Hematopoietic multipotent progenitor cell (in vitro differentiated cells): ENCODE measurements around the gene PRPF38A. TPM values are rescaled to one million over a fixed set of nuclear protein-coding genes. Genes with fewer than 3 reads are reported as not detected.
"Not testable (repeated sequence)": the region's sequence is repeated elsewhere in the genome, so short reads cannot be mapped to it uniquely, and the experiment has no call there.

Source experiments
- DNase-seq, 3 donors: peaks; one replicate each; pipeline ENCODE4 v3.0.0-alpha.2; 2011 to 2015; ENCODE audit warnings: low read depth in 2 of 3, low spot score in 2 of 3
- total RNA-seq: library from RNA; depleted of rRNA; stranded (reverse); fragments of >200 nt; gene quantifications from one replicate; pipeline ENCODE4 v1.2.3, GENCODE V29; 2012

The PRPF38A gene, protein sequence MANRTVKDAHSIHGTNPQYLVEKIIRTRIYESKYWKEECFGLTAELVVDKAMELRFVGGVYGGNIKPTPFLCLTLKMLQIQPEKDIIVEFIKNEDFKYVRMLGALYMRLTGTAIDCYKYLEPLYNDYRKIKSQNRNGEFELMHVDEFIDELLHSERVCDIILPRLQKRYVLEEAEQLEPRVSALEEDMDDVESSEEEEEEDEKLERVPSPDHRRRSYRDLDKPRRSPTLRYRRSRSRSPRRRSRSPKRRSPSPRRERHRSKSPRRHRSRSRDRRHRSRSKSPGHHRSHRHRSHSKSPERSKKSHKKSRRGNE
- total RNA-seq = 29.1 TPM

DNA sequence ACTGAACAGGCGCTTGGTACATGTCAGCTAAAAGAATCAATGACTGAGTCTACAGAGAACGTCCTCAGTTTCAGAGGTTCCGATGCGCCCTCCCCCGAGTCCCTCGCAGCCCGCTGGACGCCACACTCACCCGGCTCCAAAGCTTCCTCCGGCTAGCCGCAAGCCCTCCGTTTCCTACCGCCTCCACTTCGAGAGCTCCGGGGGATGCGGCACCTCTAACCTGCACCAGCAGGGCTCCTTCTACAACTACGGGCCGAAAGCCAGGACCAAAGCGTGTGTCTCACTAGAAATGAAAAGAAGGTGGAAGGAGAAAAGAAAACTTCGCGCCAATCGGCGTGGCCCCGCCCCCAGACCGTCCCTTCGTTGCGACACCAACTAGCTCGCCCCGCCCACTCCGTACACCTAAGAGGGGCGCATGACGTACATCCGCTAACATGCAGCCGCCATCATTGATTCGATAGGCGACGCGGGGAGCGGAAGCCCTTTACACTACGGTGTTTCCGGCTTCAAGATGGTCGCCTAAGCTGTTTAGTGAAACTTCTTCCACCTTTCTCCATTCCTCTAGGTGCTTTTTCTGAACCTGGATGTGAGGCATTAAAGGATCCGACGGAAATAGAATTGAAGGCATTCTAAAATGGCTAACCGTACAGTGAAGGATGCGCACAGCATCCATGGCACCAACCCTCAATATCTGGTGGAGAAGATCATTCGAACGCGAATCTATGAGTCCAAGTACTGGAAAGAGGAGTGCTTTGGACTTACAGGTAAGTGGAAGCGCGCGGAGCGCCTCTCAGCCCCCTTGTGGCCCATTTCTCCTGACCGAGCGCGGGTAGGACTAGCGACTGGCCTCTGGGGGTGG is at the start of gene PRPF38A, which contains the start of gene ORC1:
Gene PRPF38A, plus strand, starts transcription at position 487 of the 859 bp plus-strand sequence. Its CDS starts 148 bp downstream, at position 635.
Gene ORC1, minus strand, starts transcription at position 308 of the 859 bp plus-strand sequence. CDS start 2,200 bp downstream, outside the sequence.
- DNase-seq = peak; percentile 90 to 99 (median 97)

DNA sequence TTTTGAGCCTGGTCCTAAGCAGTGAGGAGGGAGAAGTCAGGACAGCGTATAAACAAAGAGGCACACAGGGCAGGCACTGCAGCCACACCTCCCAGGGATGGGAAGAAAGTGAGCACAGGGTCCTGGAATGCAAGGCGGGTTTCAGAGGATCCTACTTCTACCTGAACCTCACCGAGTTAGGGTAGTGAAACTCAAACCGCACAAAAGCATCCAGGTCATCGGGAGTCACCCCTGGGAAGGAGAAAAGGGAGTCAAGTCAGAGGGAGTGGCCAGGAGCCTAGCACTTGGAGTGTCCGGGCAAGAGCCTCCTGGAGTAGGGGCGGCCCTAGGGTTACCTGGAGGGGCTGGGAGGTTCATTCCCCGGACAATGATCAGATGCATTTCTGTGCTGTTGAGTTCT is 49.0 kb upstream of the PRPF38A start:
- DNase-seq = no peak

DNA sequence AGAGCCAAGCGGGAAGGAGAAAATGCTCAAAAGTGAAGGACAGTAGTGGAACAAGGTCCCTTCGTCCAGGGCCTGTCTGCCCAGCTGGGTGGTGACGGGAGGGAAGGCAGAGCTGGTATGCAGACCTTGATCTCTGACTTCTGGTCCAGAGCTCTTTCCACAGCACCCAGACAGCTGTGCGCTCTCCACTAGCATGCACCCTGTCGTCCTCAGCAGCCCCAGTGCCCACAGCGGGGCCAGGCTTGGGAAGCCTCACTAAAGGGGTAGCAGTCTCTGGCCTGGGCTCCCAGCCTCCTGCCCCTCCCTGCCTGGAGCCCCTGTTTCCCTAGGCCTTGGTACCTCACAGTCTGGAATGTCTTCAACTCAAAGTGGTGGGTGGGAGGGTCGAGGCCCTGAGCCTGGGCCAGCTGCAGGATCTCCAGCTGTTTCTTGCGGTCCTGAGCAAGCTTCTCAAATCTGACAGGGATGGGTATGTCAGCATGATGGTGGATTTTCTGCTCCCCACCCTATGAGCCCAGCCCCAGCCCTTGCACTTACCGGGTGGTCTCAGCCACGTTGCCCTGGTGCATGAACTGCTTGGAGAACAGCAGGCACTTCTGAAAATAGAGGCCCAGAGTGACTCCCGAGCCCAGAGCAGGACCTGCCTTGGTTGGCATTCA is 48.4 kb upstream of the PRPF38A start:
- DNase-seq = no peak

DNA sequence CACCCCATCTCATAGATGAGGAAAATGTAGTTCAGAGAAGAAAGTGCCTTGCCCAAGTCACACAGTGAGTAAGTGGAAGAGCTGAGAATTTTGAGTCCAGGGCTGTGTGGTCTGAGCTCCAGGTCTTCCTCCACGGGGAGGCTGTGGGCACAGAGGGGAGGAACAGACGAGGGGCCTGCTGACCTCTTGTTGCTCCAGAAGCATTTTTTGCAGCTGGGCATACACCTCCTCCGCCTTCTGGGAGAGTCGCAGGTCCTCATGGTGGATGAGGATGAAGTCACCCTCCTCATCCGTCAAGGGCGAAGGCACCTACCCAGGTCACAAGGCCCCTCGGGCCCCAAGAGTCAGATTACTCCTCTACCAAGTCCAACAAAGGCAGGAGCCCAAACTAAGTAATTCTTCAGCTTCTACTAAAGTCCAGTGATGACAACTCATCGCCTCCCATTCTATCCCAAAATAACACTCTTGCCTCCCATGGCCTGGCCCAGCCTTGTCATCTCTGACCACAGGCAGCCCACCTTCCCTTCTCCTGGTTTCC is 47.5 kb upstream of the PRPF38A start:
- no peak for DNase-seq

DNA sequence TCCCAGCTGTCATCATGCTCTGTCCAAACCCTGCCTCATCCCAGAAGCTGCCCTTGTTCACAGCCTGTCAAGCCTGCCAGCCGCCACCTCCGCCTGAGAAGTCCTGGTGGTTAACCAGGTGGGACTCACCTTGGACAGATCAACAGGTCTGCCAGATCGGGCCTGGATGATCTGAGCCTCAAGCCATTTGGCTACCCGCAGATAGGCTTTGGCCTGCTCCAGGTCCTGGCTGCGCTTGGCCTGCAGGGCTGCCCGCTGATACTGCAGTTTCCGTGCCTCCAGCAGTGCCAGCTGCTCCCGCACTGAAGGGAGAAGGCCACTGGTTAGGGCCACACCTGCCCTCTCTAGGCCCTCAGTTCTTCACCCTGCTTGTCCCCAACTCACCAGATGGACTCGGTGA is 47.0 kb upstream of the PRPF38A start:
- DNase-seq = no peak

DNA sequence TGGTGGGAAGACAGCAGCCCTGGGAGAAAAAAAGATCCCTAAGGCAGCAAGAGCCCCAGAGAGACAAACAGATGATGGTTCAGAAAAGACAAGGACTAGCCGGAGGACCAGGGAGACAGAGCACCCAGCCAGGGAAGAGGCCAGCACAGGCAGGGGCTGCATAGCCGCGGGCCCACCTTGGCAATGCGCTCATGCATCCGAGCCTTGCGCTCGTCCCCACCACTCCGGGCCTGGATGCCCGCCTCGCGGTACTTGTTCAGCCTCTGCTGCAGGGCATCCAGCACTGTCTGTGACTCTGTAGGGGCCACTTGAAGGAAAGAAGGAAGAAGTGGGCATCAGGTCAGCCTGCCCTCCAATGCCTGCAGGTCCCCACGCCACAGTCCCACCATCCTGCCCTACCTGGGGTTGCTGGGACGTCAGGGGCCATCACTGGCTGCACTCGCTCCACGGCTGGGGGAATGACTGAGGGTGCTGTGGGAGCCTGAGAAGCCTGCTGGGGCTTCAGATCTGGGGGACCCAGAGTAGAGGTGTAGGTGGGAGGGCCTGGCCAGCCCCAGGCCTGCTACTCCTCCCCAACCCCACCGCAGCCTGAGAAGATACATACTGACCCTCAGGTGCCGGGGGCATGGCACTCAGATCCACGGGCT is 45.4 kb upstream of the PRPF38A start:
- DNase-seq = no peak

DNA sequence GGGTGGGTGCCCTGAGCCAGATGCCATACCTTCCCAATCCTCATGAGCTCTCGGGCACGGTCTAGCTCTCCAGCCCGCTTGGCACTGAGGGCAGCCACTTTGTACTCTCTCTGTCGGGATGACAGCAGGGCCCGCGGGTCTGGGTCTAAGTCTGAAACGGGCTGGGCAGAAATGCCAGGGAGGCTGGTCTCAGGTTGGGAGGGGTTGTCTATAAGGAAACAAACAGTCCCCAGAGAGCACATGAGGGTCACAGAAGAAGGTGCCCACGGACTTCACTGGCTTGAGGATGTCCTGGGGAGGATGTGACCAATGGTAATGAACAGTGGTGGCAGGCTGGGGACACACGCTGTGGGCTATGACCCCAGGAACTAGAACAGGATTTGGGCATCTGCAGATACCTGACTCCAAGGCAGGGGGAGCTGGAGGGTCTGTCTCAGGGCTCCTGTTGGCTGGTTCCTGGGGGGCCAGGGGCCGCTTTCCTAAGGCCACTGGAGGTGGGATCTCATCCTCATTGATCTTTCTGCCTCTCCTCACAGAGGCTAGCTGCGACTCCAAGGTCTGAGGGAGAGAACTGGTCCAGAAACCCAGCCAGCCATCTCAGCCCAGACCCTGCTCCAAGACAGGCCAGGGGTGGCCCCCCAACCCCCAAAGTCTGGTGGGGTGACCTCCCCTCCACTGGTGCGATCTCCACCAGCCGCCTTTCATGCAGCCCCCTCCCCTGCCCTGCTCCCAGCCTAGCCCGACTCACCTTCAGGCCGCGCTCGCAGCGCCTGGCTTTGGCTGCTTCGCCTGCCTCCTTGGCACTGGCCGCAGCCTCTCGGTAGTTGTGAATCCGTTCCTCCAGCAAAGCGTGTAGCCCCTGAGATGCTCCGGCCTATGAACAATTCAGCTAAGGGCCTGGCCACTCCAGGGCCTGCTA is 44.5 kb upstream of the PRPF38A start:
- no peak for DNase-seq

DNA sequence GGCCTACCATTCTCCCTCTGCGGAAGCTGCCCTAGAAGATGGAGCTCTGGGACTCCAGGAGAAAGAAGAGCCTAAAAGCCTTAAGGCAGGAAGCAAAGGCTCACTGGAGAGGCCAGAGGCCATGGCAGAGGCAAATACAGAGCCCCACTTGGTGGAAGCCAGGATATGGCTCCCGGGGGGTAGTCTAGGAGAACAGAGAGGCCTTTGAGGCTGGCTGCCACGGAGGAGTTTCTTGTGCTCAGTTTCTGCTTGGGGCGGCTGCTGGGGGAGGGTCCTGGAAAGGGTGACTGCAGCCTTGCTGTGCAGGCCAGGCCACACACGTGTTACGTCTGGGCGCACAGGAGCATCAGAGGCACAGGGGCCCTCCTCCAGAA is 43.8 kb upstream of the PRPF38A start:
- DNase-seq = no peak

DNA sequence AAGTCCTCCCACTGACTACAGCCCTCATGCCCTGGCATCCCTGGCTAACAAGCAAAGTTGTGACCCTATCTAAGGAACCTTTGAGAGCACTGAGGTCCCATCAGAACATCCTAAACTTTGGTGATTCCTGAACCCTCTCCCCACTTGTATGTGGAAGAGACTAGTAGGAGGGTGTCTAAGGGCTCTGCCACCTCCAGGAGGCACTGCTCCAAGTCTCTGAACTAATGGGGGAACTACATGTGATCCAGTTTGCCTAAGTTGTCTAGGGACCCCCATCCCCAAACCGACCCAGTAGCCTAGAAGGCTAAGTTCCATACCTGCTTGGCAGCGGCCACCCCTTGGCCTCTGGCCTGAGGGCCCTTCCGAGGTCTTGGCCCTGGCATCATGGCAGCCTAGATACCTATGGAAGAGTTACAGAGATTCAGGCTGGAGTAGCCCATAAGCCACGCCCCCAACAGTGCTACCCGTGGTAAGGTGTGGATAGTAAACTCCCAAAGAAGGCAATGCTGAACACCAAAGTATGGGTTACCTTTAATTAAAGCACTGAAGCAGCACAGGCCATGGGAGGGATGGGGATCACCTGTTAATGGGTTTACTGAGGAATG is 40.1 kb upstream of the PRPF38A start:
- no peak for DNase-seq

DNA sequence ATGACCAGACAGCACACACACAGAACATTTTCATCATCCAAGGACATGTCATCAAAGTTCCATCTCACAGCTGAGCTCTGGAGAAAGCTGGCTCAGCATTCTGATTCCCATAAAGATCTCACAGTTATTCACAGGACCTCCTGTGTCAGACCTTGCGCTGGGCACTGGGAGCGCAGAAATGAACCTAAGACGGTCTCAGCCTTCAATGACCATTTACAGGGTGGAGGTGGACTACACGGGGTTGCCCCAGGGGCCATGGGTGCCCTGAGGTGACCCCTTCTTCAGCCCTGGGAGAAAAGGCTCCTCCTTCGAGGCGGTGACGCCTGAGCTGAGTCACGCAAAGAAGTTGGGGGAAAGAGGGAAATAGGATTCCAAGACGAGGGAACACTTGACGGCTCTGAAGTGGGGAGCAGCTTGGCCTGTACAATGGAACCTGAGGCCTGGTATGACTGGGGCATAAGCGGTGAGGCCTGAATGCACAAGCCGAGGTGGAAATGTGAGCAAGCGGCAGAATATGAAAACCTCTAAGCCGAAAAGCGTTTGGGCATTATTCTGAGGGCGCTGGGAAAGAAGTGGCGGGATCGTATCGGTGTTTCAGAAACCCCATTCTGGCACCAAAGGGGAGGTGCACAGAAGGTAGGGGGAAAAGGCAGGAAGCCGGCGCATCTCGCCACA is 39.2 kb upstream of the PRPF38A start:
- DNase-seq = peak in 1 of 3 donors; percentile 40

DNA sequence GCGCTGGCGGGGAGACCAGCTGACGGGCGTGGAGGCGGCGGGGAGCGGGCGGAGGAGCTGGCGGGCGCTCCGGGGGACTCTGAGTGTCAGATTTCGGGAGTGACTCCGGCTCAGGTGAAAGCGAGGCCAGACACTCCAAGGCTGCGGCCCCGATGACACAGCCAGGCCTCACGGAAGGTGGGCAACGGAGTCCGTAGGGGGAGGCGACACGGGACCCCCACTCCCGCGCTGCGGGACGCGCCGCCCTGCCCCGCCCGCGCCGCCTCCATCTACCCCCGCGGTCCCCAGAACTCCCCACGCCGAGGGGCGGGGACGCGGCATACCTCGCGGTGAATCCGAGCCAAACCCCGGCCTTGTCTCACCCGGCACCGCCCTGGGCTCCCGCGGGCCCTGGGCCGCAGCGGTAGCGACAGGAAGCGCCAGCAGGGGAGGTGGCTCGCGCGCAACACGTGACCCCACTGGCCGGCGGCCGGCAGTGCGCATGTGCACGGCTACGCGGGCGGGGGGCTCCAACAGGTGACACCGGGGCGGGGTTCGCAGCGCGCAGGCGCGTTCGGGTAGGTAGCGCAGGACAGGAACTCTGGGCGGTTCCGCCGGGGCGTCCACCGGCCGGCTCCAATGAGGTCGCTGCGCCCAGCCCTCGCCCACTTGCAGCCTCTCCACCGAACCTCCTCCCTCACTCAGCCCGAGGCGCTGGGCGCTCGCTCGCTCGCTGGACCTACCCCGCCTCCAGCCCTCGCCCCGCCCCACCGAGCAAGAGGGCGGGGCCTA is 38.5 kb upstream of the PRPF38A start, which contains the start of gene CC2D1B:
Gene CC2D1B, minus strand, starts transcription at position 460 of the 771 bp plus-strand sequence. CDS start 1,585 bp downstream, outside the sequence.
- peak; percentile 99 to 100 (median 100) for DNase-seq

DNA sequence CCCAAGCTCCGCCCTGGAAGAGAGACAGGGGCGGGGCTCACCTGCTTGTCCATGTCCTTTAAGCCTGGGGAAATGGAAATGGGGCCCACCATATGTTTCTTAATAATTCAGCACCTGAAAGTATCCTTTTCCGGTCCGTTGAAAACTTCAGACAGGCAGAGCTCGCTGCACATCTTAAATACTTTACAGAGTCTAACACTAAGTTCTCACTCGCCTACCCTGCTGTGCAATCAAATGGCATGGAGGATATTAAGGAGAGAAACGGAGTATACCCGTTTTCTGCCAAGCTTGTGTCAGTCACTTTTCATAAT is 37.9 kb upstream of the PRPF38A start:
- no peak for DNase-seq

DNA sequence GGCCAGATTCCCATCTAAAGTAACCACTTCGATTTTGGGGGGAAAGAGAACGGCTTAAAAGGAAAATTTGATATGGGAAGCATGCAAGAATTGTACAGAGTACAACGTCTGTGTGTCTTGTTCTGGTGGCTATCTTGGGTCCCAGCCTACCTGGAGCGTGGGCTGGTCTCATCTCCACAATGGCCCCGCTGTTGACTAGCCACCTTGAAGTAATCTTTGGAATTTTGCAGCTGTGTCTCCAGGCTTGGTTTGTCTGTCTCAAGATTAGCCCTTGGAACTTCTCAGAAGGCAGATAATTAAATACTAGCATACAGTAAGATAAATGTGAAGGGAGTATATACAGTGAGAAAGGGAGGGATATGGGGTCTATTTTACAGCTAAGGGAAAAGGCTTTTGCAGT is 37.1 kb upstream of the PRPF38A start:
- DNase-seq = no peak

DNA sequence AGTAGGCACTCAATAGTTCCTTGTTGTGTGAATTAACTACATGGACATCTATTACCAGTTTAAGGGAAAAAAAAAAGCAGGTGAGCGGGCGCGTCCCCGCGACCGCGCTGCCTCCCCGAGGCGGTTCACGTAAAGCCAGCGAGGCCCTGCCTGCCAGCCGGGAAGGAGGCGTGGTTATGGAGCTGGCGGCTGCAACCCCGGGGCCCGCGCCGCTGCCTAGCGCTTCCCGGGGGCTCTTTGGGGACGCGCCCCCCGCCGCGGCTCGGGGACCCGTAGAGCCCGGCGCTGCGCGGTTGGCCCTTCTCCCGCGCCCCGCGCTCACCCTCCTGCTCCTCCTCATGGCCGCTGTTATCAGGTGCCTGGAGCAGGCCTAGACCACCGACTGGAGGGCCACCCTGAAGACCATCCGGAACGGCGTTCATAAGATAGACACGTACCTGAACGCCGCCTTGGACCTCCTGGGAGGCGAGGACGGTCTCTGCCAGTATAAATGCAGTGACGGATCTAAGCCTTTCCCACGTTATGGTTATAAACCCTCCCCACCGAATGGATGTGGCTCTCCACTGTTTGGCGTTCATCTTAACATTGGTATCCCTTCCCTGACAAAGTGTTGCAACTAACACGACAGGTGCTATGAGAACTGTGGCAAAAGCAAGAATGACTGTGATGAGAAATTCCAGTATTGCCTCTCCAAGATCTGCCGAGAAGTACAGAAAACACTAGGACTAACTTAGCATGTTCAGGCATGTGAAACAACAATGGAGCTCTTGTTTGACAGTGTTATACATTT is 35.8 kb upstream of the PRPF38A start:
- peak; percentile 25 to 64 (median 54) for DNase-seq

DNA sequence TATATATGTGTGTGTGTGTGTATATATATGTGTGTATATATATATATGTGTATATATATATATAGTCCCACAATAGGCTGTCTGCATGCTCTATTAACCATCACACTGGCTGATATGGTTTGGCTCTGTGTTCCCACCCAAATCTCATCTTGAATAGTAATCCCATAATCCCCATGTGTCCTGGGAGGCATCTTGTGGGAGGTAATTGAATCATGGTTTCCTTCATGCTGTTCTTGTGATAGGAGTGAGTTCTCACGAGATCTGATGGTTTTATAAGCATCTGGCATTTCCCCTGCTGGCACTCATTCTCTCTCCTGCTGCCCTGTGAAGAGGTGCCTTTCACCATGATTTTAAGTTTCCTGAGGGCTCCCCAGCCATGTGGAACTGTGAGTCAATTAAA is 34.6 kb upstream of the PRPF38A start:
- not testable (repeated sequence) for DNase-seq

DNA sequence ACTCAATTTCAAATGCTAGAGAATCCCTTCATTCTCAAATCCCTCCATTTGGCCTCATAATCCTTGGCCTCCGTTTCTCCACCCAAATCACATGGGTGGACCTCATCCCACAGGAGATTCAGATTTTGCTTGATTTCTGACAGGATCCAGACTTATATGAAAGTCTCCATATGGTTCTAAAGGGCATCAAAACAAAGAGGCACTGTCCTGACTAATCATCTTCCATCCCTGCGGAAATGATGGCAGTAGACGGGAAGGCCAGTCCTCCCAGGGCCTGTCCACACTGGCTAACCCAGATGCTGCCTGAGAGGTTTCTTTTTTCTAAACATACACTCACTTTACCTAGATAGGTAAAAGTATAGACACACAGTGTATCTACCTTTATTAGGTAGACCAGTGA is 19.0 kb upstream of the PRPF38A start:
- DNase-seq = no peak

DNA sequence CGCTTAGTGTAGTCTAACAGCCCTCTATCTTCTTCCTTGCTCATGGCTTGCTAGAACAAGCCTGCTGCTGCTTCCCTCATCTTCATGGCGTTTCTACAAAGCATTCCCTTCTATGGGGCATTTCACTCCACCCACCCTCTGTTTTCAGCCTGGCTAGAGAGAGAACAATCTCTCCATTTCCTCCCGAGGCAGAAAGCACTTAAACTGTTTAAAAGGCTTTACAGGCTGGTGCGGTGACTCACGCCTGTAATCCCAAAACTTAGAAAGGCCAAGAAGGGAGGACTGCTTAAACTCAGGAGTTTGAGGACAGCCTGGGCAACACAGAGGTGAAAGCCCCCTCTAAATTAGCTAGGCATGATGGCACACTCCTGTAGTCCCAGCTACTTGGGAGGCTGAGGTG is 17.9 kb upstream of the PRPF38A start:
- no peak for DNase-seq
